Left ventricle myocardium inferior (tissue), 1 donor: ENCODE results near the gene MORF4L2. TPM values are rescaled to one million over a fixed set of nuclear protein-coding genes. Genes with fewer than 3 reads are reported as not detected.
"Not testable (repeated sequence)": the region's sequence is repeated elsewhere in the genome, so short reads cannot be mapped to it uniquely, and the experiment has no call there.

Experiments
- DNase-seq: peaks from one replicate; pipeline ENCODE4 v3.0.0-alpha.2; 2020
- H3K27ac ChIP-seq: fragments of 200-600 bp; replicated peaks from 2 replicates; pipeline ENCODE4 v1.8.0; 2021
- H3K27me3 ChIP-seq: fragments of 200-600 bp; 2 replicates; pipeline ENCODE4 v1.8.0; 2021; ENCODE audit warnings: low read depth
- H3K36me3 ChIP-seq: fragments of 200-600 bp; 2 replicates; pipeline ENCODE4 v1.8.0; 2021
- H3K4me1 ChIP-seq: fragments of 200-600 bp; 2 replicates; pipeline ENCODE4 v1.8.0; 2021
- H3K4me3 ChIP-seq: fragments of 200-600 bp; 2 replicates; pipeline ENCODE4 v1.8.0; 2021; ENCODE audit warnings: mild to moderate bottlenecking, moderate library complexity
- H3K9me3 ChIP-seq: fragments of 200-600 bp; replicated peaks from 2 replicates; pipeline ENCODE4 v1.8.0; 2021
- CTCF ChIP-seq: fragments of 200-600 bp; IDR thresholded peaks from 2 replicates; pipeline ENCODE4 v1.8.0; 2021; ENCODE audit warnings: antibody characterized with exemption, mild to moderate bottlenecking, borderline replicate concordance
- intact Hi-C: fragments of 100-400 bp; cut with micrococcal nuclease; formaldehyde crosslinking; loops from one replicate; pipeline ENCODE4 v1.11.0; 2022
- total RNA-seq: library from RNA; stranded (reverse); fragmentation: NEBNext Ultra II Directional; extraction: Animal tissue kit (Norgen Biotek cat#: 25700); gene quantifications from one replicate; pipeline ENCODE4 v1.2.1, GENCODE V29; 2021
- donor health status: DM: no; HTN: yes; CAD: no; lungs with severe emphysema.

Gene MORF4L2
- total RNA-seq, 1 donor from 2014 or later: 156 TPM

DNA sequence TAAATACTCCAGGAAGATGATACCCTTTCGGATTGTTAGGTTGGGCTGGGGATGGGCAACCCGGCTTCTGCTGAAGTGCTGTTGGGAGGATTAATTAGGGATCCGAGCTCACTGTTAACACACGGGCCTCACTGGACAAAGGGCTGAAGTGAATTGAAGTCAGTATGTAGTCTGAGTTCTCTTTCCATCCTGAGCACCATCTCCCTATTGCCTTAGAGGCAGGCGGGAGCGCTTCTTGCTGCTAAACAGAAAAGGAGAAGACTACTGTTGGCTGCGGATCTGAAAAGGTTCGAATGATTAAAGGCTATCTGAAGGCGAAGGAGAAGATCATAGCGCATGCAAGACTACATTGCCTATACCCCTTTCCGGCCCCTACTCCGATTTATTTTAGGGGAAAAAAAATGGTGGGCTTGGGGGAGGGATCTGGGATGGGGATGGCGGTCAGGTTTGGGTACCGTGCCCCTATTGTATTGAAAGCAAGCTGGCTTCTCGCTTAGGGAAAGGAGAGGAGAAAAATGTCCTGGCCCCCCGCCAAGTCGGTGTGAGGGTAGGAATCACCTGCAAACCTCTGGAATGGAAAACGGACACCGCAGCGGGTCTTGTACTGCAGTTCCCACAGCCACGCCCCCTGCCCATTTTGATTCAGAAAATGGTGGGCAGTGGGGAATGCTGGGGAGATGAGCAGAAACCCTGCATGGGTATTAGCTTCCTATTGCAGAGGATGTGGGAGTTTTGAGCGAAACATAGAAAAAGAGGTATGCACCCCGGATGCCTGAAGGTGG is 22.3 kb downstream of the MORF4L2 start:
- Histone ChIP-seq H3K9me3 (no peaks in the 10 kb centered on the region), H3K27me3 (peaks cover 4% of the 10 kb centered on the region), H3K4me1 (no peaks in the 10 kb centered on the region), H3K4me3 (no peak overlapping the region), H3K36me3 (no peaks in the 10 kb centered on the region), H3K27ac (no peak overlapping the region)
- intact Hi-C loops: no loop called here
- no peak for DNase-seq
- TF ChIP-seq CTCF: no peak

DNA sequence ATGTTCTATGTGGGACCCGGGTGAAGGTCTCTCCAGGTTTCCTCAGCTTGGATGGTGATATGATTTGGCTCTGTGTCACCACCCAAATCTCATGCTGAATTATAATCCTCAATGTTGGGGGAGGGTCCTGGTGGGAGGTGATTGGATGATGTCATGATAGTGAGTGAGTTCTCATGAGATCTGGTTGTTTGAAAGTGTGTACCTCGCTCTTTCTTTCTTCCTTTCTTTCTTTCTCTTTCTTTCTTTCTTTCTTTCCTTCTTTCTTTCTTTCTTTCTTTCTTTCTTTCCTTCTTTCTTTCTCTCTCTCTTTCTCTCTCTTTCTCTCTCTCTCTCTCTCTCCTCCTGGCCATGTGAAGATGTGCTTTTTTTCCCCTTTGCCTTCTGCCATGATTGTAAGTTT is 27.0 kb downstream of the MORF4L2 start:
- H3K9me3 ChIP-seq, H3K36me3 ChIP-seq, DNase-seq, H3K27me3 ChIP-seq, intact Hi-C loops, H3K27ac ChIP-seq, H3K4me3 ChIP-seq, H3K4me1 ChIP-seq: not testable (repeated sequence)

DNA sequence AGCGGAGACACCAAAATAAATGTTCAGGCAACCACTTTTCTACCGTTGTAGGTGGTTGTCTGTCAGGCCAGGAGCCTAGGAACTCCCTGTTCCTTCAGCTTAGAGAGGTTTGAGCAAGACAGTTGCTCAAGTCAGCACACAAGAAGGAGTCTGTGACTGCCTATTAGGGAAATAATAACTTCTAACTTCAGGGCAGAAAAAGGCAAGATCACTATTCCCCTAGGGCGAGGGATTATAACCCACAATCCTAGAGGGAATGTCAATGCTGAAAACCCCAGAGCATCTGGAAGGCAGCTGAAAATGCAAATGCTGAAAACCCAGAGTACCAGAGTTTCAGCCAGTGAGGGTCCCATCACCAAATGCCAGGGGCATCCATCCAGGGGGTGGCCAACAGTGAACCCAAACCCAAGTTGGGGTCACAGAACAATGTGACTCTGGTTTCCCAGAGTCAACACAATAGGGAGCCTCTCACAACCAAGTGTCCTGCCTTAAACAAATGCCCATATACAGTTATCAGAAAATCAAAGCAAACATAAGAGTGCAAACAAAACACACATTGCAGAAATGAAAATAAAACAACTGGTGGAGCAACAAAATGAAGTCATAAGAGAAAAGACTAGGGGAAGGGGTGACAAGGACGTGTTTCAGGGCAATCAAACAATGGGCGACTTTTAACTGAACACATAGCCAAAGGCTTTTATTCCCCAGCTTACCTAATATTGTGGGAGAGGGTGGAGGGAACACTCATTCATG is 27.6 kb downstream of the MORF4L2 start:
- no peaks in the 10 kb centered on the region for H3K36me3 ChIP-seq
- H3K4me1 ChIP-seq: no peaks in the 10 kb centered on the region
- no peak overlapping the region for H3K4me3 ChIP-seq
- H3K27me3 ChIP-seq: peaks cover 4% of the 10 kb centered on the region
- no peak overlapping the region for H3K27ac ChIP-seq
- no peak for DNase-seq
- no peak for TF ChIP-seq CTCF
- no peaks in the 10 kb centered on the region for H3K9me3 ChIP-seq
- intact Hi-C loops: no loop called here

GRCh38 chrX:103657066-103657465 is 29.4 kb downstream of the MORF4L2 start:
- H3K36me3 ChIP-seq, H3K4me1 ChIP-seq, H3K4me3 ChIP-seq, H3K27ac ChIP-seq, H3K9me3 ChIP-seq, H3K27me3 ChIP-seq, DNase-seq, intact Hi-C loops: not testable (repeated sequence)

- Histone ChIP-seq H3K4me1 (no peaks in the 10 kb centered on the region), H3K9me3 (no peaks in the 10 kb centered on the region), H3K4me3 (no peak overlapping the region), H3K36me3 (no peaks in the 10 kb centered on the region), H3K27ac (no peak overlapping the region), H3K27me3 (no peaks in the 10 kb centered on the region)
- no peak for TF ChIP-seq CTCF
- intact Hi-C loops: no loop called here
- DNase-seq: no peak
Measured at GRCh38 chrX:103656617-103657016, 29.9 kb downstream of the MORF4L2 start.

DNA sequence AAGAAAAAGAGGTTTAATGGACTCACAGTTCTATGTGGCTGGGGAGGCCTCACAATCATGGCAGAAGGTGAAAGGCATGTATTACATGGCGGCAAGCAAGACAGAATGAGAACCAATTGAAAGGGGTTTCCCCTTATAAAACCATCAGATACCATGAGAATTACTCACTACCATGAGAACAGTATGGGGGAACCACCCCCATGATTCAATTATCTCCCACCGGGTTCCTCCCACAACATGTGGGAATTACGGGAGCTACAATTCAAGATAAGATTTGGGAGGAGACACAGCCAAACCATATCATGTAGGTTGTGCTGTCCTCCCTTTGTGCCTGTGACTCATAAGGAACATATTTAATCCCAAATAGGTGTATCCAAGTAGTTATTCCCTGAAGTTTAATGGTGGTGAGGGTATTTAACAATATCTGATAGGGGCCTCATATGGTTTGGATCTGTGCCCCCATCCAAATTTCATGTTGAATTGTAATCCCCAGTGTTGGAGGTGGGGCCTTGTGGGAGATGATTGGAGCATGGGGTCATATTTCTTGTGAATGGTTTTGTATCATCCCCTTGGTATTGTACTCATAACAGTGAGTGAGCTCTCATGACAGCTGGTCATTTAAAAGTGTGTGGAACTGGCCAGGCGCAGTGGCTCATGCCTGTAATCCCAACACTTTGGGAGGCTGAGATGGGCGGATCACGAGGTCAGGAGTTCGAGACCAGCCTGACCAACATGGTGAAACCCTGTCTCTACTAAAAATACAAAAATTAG is 31.1 kb downstream of the MORF4L2 start:
- H3K36me3 ChIP-seq, H3K4me1 ChIP-seq, intact Hi-C loops, DNase-seq, H3K9me3 ChIP-seq, H3K27me3 ChIP-seq, H3K27ac ChIP-seq, H3K4me3 ChIP-seq: not testable (repeated sequence)
